HepG2 (cell line): ENCODE measurements around the gene RNU2-63P. TPM values are rescaled to one million over a fixed set of nuclear protein-coding genes. Genes with fewer than 3 reads are reported as not detected.

Experiments
- ARID2 ChIP-seq: sonication (generic); formaldehyde crosslinking; IDR thresholded peaks from 2 replicates; pipeline ENCODE4 v1.8.1; 2022; ENCODE audit warnings: mild to moderate bottlenecking, missing genetic modification reagents, borderline replicate concordance
- ATAD3A ChIP-seq: sonication (generic); formaldehyde crosslinking; IDR thresholded peaks from 2 replicates; pipeline ENCODE4 v1.4.0; 2020; ENCODE audit warnings: missing genetic modification reagents
- DNMT1 ChIP-seq: sonication (generic); formaldehyde crosslinking; IDR thresholded peaks from 2 replicates; pipeline ENCODE4 v1.5.1; 2020; ENCODE audit warnings: mild to moderate bottlenecking, missing genetic modification reagents
- EEA1 ChIP-seq: sonication (generic); formaldehyde crosslinking; IDR thresholded peaks from 2 replicates; pipeline ENCODE4 v1.5.1; 2020; ENCODE audit warnings: mild to moderate bottlenecking, missing genetic modification reagents, borderline replicate concordance
- HOXA3 ChIP-seq: sonication (generic); formaldehyde crosslinking; IDR thresholded peaks from 2 replicates; pipeline ENCODE4 v1.5.0; 2020; ENCODE audit warnings: missing genetic modification reagents
- IRF2 ChIP-seq: IDR thresholded peaks from 2 replicates; pipeline ENCODE4 v1.6.1; 2018; ENCODE audit warnings: missing genetic modification reagents, missing compliant biosample characterization
- IRX3 ChIP-seq: sonication (generic); formaldehyde crosslinking; IDR thresholded peaks from 2 replicates; pipeline ENCODE4 v1.8.1; 2023; ENCODE audit warnings: mild to moderate bottlenecking, low read depth, missing genetic modification reagents, borderline replicate concordance
- KDM3A ChIP-seq: IDR thresholded peaks from 2 replicates; pipeline ENCODE4 v1.6.1; 2018; ENCODE audit warnings: low read depth, missing compliant biosample characterization
- KLF6 ChIP-seq: IDR thresholded peaks from 2 replicates; pipeline ENCODE4 v1.8.0; 2016; ENCODE audit warnings: missing biosample characterization, missing genetic modification reagents
- KMT2A ChIP-seq: sonication (generic); formaldehyde crosslinking; IDR thresholded peaks from 2 replicates; pipeline ENCODE4 v1.4.0; 2020; ENCODE audit warnings: missing genetic modification reagents
- MED13 ChIP-seq: sonication (generic); formaldehyde crosslinking; IDR thresholded peaks from 2 replicates; pipeline ENCODE4 v1.5.0; 2020; ENCODE audit warnings: missing genetic modification reagents
- NFE2L2 ChIP-seq: fragments of 150-350 bp; IDR thresholded peaks from 2 replicates; pipeline ENCODE4 v1.6.1; 2014; ENCODE audit warnings: low read length
- POGK ChIP-seq: sonication (generic); formaldehyde crosslinking; conservative IDR thresholded peaks from 2 replicates; pipeline ENCODE4 v1.8.0; 2022; ENCODE audit warnings: mild to moderate bottlenecking, moderate library complexity, missing genetic modification reagents
- PPARG ChIP-seq: conservative IDR thresholded peaks from 2 replicates; pipeline ENCODE4 v1.6.1; 2016; ENCODE audit warnings: missing biosample characterization, missing genetic modification reagents
- RAD51 ChIP-seq: fragments of 450-650 bp; IDR thresholded peaks from 2 replicates; pipeline ENCODE4 v1.6.1; 2016; ENCODE audit warnings: borderline replicate concordance
- RFX1 ChIP-seq: fragments of 450-650 bp; IDR thresholded peaks from 2 replicates; pipeline ENCODE4 v1.6.1; 2017
- SP140L ChIP-seq: sonication (generic); formaldehyde crosslinking; IDR thresholded peaks from 2 replicates; pipeline ENCODE4 v1.4.0; 2020; ENCODE audit warnings: missing genetic modification reagents, borderline replicate concordance
- STAT5B ChIP-seq: sonication (generic); formaldehyde crosslinking; IDR thresholded peaks from 2 replicates; pipeline ENCODE4 v1.4.0; 2020; ENCODE audit warnings: missing genetic modification reagents
- ZBTB7B ChIP-seq: sonication (generic); formaldehyde crosslinking; IDR thresholded peaks from 2 replicates; pipeline ENCODE4 v1.4.0; 2020; ENCODE audit warnings: missing genetic modification reagents
- ZMYM4 ChIP-seq: sonication (generic); formaldehyde crosslinking; IDR thresholded peaks from 2 replicates; pipeline ENCODE4 v1.8.1; 2023; ENCODE audit warnings: mild to moderate bottlenecking, missing genetic modification reagents
- ZNF234 ChIP-seq: sonication (generic); formaldehyde crosslinking; conservative IDR thresholded peaks from 2 replicates; pipeline ENCODE4 v1.5.1; 2020; ENCODE audit warnings: mild to moderate bottlenecking, missing genetic modification reagents
- ZNF430 ChIP-seq: sonication (generic); formaldehyde crosslinking; IDR thresholded peaks from 2 replicates; pipeline ENCODE4 v1.9.0; 2021; ENCODE audit warnings: mild to moderate bottlenecking, missing genetic modification reagents
- ZNF484 ChIP-seq: sonication (generic); formaldehyde crosslinking; IDR thresholded peaks from 2 replicates; pipeline ENCODE4 v1.5.1; 2020; ENCODE audit warnings: mild to moderate bottlenecking, low read depth, missing genetic modification reagents, borderline replicate concordance
- ZNF510 ChIP-seq: sonication (generic); formaldehyde crosslinking; IDR thresholded peaks from 2 replicates; pipeline ENCODE4 v1.4.0; 2020; ENCODE audit warnings: low read depth, mild to moderate bottlenecking, missing genetic modification reagents
- ZNF543 ChIP-seq: sonication (generic); formaldehyde crosslinking; IDR thresholded peaks from 2 replicates; pipeline ENCODE4 v1.4.0; 2020; ENCODE audit warnings: mild to moderate bottlenecking, missing genetic modification reagents
- ZNF652 ChIP-seq: IDR thresholded peaks from 2 replicates; pipeline ENCODE4 v1.6.1; 2016; ENCODE audit warnings: low read depth, borderline replicate concordance
- ZNF772 ChIP-seq: sonication (generic); formaldehyde crosslinking; IDR thresholded peaks from 2 replicates; pipeline ENCODE4 v1.5.0; 2020; ENCODE audit warnings: mild to moderate bottlenecking, missing genetic modification reagents
- polyA plus RNA-seq, 8 experiments: library from polyadenylated mRNA; depleted of rRNA in 3 of 8; stranded (reverse) in 7 of 8; unstranded in 1 of 8; fragments of >200 nt; fragmentation: Illumina TruSeq in 4 of 8; extraction: Trizol in 4 of 8; gene quantifications; 2 replicates each; pipeline versions ENCODE4 v1.2.1 to v1.2.3, GENCODE V29; 2011 to 2016; ENCODE audit warnings: low read depth in 4 of 8, missing spikeins in 1 of 8, mixed read lengths in 1 of 8; ENCODE audit not compliant: insufficient read depth in 1 of 8
- total RNA-seq, 5 experiments: library from RNA; depleted of rRNA; stranded (reverse); fragments of >200 nt; fragmentation: Illumina TruSeq; extraction: Trizol; gene quantifications; 2 replicates each; pipeline ENCODE4 v1.2.3, GENCODE V29; 2016; ENCODE audit warnings: low read depth in 1 of 5
- TF ChIP-seq, protein P1 (sequence below): IDR thresholded peaks from 2 replicates; pipeline ENCODE4 v1.6.1; 2012; ENCODE audit warnings: inconsistent platforms
- TF ChIP-seq, protein P2 (sequence below): sonication (generic); formaldehyde crosslinking; IDR thresholded peaks from 2 replicates; pipeline ENCODE4 v1.5.0; 2020; ENCODE audit warnings: mild to moderate bottlenecking, missing genetic modification reagents

Gene RNU2-63P
- total and polyA plus RNA-seq, 2 of the 13 experiments (the other 11 are each of a cell fraction or from before 2014, with no cell fraction given) = 6.8 TPM; not detected in 1

- no peak for TF ChIP-seq SP140L (CRISPR knock-in tag)
- no peak for TF ChIP-seq ZNF652
- TF ChIP-seq ZNF543 (CRISPR knock-in tag) = peak; percentile 73
- TF ChIP-seq ATAD3A (CRISPR knock-in tag) = no peak
- peak; percentile 60; the same call in 1 of the 2 replicates for TF ChIP-seq ZBTB7B (CRISPR knock-in tag)
- TF ChIP-seq, protein P1, sequence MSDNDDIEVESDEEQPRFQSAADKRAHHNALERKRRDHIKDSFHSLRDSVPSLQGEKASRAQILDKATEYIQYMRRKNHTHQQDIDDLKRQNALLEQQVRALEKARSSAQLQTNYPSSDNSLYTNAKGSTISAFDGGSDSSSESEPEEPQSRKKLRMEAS = peak; percentile 64
- 0 out of 2 replicates have a peak, but pooled peaks have one; percentile 46 for TF ChIP-seq ZNF484 (CRISPR knock-in tag)
- TF ChIP-seq ARID2 (CRISPR knock-in tag) = no peak
- TF ChIP-seq IRX3 (CRISPR knock-in tag) = no peak
- TF ChIP-seq ZNF430 (CRISPR knock-in tag) = peak; percentile 80
- TF ChIP-seq KLF6 = peak; percentile 94
- TF ChIP-seq MED13 (CRISPR knock-in tag) = peak; percentile 86
- peak; percentile 58; the same call in 1 of the 2 replicates for TF ChIP-seq ZNF234
- TF ChIP-seq NFE2L2 = no peak
- peak; percentile 90 for TF ChIP-seq ZMYM4 (CRISPR knock-in tag)
- peak; percentile 88; the same call in 1 of the 2 replicates for TF ChIP-seq DNMT1 (CRISPR knock-in tag)
- TF ChIP-seq RFX1 = no peak
- peak; percentile 54; the same call in 1 of the 2 replicates for TF ChIP-seq ZNF772 (CRISPR knock-in tag)
- TF ChIP-seq RAD51 = no peak
- peak; percentile 89; the same call in 1 of the 2 replicates for TF ChIP-seq EEA1 (CRISPR knock-in tag)
- TF ChIP-seq HOXA3 (CRISPR knock-in tag) = peak; percentile 76
- TF ChIP-seq KDM3A (CRISPR knock-in tag) = 0 out of 2 replicates have a peak, but pooled peaks have one; percentile 78
- TF ChIP-seq, protein P2, sequence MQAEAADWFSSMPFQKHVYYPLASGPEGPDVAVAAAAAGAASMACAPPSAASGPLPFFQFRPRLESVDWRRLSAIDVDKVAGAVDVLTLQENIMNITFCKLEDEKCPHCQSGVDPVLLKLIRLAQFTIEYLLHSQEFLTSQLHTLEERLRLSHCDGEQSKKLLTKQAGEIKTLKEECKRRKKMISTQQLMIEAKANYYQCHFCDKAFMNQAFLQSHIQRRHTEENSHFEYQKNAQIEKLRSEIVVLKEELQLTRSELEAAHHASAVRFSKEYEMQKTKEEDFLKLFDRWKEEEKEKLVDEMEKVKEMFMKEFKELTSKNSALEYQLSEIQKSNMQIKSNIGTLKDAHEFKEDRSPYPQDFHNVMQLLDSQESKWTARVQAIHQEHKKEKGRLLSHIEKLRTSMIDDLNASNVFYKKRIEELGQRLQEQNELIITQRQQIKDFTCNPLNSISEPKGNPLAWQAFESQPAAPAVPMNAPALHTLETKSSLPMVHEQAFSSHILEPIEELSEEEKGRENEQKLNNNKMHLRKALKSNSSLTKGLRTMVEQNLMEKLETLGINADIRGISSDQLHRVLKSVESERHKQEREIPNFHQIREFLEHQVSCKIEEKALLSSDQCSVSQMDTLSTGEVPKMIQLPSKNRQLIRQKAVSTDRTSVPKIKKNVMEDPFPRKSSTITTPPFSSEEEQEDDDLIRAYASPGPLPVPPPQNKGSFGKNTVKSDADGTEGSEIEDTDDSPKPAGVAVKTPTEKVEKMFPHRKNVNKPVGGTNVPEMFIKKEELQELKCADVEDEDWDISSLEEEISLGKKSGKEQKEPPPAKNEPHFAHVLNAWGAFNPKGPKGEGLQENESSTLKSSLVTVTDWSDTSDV (CRISPR knock-in tag) = peak; percentile 83; the same call in 1 of the 2 replicates
- peak; percentile 91; the same call in 1 of the 2 replicates for TF ChIP-seq ZNF510 (CRISPR knock-in tag)
- TF ChIP-seq POGK (CRISPR knock-in tag) = peak; percentile 59; the same call in 1 of the 2 replicates
- TF ChIP-seq STAT5B (CRISPR knock-in tag) = no peak; the same call in 1 of the 2 replicates
- TF ChIP-seq IRF2 (CRISPR knock-in tag) = peak; percentile 31; the same call in 1 of the 2 replicates
- peak; percentile 82 for TF ChIP-seq KMT2A
- no peak for TF ChIP-seq PPARG (CRISPR knock-in tag)
Measured at GRCh38 chr2:88055371-88056128, 39.2 kb upstream of the RNU2-63P start, which contains the start of gene KRCC1 (continued).
